Subcutaneous adipose tissue (tissue), 4 donors: ENCODE measurements around the gene ANKLE1. TPM values are rescaled to one million over a fixed set of nuclear protein-coding genes. Genes with fewer than 3 reads are reported as not detected.

Experiments
- total RNA-seq, 4 donors: library from RNA; depleted of rRNA; stranded (reverse); fragments of >200 nt; gene quantifications; one replicate each; pipeline ENCODE4 v1.1.0, GENCODE V29; 2016
- TF ChIP-seq, protein P1 (sequence below): fragments of 450-650 bp; IDR thresholded peaks from one replicate; pipeline ENCODE4 v1.5.1; 2016; ENCODE audit warnings: low read depth, mild to moderate bottlenecking, control low read depth, antibody characterized with exemption, moderate library complexity

Gene ANKLE1
- total RNA-seq, 4 donors from 2014 or later, result 0.22 to 0.51 TPM; not detected in 2

DNA sequence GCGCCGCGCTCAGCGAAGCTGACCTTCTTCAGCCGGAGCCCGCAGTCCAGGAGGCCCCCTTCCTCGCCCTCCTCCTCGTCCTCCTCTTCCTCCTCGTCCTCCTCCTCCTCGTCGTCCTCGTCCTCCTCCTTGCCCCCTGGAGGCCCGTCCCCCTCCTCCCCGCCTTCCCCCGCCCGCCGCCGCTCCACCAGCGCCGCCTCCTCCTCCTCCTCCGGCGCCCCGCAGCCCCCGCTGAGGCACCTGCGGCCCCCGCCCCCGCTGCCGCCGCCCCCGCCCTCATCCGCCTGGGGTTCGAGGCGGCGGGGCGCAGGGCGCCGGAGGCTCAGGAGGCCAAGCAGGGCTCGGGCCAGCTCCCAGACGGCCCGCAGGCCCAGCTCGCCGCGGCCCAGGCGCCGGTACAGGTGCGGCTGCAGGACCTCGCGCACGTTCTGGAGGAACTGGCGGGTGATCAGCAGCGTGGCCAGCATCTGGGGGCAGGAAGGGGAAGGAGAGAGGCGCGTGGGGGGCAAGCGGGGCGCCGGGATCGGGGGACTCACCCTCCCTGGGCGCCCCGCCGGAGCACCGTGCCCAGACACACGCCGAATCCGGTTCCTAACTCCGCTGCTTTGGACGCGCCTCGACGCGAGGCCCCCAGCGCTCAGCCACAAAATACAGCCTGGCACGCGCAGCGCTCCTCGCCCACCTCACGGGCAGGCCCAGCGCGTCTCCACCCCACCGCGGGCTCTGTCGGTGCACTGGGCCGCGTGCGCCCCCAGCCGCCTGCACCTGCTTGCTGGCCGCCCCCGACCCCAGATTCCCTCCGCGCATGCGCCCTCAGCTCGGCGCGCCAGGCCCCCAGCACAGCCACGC, 47.0 kb downstream of the ANKLE1 start:
- TF ChIP-seq, protein P1, sequence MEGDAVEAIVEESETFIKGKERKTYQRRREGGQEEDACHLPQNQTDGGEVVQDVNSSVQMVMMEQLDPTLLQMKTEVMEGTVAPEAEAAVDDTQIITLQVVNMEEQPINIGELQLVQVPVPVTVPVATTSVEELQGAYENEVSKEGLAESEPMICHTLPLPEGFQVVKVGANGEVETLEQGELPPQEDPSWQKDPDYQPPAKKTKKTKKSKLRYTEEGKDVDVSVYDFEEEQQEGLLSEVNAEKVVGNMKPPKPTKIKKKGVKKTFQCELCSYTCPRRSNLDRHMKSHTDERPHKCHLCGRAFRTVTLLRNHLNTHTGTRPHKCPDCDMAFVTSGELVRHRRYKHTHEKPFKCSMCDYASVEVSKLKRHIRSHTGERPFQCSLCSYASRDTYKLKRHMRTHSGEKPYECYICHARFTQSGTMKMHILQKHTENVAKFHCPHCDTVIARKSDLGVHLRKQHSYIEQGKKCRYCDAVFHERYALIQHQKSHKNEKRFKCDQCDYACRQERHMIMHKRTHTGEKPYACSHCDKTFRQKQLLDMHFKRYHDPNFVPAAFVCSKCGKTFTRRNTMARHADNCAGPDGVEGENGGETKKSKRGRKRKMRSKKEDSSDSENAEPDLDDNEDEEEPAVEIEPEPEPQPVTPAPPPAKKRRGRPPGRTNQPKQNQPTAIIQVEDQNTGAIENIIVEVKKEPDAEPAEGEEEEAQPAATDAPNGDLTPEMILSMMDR, result no peak

DNA sequence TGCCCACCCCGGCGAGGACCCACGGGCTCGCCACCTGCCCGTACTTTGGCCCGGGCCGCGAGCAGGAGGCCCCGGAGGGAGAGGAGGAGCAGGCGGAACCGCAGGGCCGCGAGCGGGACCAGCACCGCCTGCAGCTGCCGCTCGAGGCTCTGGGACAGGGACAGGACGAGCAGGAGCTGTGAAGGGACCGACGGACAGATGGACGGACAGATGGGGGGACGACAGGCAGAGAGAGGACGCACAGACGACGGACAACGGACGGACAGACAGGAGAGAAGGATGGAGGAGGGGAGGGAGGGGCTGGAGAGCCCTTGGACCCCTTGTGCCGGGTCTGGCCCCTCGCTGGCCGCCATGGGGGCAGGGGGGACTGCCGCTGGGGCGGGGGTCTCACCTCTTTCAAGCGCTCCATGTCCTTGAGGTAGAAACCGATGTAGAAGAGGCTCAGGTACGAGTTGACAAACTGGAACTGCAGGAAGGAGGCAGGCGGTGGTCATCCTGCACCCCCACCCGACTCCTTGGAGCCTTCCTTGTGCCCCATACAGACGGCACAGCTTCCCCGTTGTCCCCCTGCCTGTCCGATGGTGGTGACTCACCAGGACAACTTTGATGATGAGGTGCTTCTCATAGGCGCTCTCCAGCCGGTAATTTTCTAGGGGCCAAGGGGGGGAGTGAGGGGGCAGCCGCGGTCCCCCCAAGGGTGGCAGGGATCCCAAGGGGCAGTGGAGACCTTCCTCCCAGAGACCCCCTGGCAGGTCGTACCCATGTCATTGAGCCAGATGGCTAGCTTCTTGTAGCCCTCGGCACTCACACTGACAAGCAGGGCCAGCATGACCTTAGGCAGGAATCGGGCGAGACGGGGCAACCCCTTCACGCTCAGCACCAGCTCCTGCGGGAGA, 47.9 kb downstream of the ANKLE1 start:
- TF ChIP-seq, protein P1, result no peak

DNA sequence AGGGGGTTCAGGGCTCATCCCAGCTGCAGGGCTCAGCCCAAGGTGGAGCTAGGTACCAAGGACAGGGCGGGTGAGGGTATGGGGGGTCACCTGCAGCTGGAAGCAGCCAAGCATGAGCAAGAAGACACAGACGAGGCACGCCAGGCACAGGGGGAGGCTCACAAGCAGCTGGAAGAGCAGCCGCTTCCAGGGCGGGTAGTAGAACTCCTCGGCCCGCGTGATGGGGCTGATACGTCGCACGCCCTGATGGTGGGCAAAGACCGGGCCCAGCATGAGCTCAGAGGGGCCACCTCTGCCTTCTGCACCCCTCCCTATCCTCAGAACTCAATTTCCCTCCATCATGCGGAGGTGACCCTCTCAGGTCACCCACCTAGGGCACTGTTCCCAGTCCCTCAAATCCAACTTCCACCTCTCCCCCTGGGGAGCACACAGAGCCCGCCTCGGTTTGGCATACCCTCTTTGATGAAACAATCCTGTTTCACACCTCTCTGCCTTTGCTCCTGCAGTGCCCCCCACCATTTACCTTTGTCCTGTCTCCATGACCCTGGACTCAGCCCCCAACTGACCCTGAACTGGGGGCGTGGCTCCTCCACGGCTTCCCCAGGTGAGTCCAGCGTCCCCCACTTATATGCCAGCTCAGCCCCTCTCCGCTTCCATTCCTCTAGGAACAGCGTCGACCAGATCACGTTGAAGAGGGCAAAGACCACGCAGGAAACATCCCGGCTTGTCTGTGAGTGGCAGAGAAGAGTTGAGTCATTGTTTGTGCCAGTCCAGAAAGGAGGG, 48.8 kb downstream of the ANKLE1 start:
- TF ChIP-seq, protein P1, result no peak

DNA sequence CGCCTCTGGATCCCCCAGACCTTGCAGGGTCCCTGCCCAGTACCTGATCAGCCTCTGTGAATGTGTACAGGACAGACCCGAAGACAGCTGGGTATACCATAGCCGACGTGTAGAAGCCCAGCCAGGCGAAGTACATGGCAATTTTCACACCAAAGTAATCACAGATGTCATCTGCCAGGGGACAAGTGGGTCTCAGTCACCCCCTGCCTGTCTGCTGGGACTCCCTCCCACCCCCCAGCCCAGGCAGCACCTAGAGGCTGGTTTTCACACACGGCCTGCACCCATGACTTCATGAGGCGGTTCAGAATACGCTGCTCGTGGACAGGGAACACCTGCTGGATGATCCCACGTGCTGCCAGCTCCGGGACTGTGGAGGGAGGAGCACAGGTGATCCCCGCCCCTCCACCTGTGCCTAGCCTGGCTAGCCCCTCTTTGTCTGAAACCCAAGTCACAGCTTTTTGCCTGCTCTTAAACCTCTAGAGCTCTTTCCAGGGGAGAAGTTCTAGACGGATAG, 49.4 kb downstream of the ANKLE1 start:
- TF ChIP-seq, protein P1, result no peak

DNA sequence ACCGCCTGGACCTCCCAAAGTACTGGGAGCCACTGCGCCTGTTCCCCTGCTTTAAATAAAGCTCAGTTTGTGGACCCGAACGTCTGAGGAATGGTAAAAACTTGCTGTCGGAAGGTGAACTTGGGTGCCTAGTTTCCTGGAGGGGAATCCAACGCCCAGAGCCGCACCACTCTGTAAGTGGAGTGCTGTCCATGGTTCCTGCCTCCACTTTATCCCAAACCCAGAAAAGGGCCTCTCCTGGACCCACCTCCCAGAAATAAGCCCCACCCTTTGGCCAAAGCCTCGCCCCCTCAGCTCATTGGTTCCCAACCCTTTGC, 50.6 kb downstream of the ANKLE1 start:
- TF ChIP-seq, protein P1, result no peak

DNA sequence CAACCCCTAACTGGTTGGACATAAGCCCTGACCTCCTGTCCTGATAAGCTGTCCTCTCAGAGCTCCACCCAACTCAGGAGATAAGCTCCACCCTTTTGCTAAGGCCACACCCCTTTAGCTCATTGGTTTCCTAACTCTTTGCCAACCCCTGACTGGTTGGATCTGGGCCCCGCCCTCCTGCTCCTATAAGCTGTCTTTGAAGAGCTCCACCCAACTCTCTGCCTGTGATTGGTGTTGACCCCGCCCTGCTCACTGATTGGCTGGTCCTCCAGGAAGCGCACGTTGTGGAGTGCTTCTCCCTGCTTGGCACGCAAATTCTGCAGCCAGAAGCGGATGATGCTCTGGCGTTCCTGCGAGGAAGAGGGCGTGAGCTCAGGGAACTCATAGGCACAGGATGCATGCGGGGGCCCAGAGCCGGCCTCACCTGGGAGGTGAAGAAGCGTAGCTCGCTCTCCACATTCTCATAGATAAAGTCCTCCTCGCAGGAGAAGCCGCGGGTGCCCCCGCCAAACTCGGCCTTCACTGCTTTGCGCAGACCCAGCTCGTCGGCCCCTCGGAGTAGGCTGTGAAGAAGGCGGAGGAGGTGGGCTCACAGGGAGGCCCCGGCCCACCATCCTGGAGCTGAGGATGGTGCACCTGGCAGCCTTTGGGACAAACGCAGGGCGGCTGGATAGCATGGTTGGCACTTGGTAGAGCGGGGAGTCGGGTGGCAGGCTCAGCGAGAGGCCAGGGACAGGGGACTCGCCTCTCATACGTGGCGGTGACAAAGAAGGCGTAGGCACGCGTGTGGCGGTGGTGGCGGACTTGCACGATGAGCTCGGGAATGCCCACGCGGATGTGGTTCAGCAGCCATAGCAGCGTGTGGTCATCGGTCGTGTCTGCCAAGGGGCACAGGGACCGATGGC, 51.2 kb downstream of the ANKLE1 start:
- TF ChIP-seq, protein P1, result no peak
